Measurements from ENCODE around the gene MCC.

DNA sequence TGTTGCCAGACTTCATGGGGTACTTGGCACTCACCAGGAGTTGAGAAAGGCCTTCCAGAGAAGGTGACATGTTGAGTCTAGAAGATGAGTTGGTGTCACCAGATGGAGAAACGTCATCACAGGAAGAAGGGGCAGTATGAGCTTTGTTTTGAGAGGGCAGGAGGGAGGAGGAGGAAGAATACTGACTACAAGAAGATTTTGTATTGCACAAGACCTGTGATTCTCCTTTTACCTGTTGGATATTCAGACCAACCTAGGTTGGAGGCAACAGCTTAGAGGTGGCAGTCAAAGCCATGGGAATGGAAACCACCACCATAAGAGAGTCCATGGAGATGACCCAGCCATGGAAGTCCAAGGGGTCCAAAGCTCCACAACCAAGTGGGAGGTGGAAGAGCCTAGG lies 207.7 kb downstream of the MCC start:
- TF ChIP-seq, protein P1, sequence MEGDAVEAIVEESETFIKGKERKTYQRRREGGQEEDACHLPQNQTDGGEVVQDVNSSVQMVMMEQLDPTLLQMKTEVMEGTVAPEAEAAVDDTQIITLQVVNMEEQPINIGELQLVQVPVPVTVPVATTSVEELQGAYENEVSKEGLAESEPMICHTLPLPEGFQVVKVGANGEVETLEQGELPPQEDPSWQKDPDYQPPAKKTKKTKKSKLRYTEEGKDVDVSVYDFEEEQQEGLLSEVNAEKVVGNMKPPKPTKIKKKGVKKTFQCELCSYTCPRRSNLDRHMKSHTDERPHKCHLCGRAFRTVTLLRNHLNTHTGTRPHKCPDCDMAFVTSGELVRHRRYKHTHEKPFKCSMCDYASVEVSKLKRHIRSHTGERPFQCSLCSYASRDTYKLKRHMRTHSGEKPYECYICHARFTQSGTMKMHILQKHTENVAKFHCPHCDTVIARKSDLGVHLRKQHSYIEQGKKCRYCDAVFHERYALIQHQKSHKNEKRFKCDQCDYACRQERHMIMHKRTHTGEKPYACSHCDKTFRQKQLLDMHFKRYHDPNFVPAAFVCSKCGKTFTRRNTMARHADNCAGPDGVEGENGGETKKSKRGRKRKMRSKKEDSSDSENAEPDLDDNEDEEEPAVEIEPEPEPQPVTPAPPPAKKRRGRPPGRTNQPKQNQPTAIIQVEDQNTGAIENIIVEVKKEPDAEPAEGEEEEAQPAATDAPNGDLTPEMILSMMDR (IDR thresholded peaks at IDR 0.05), result no peak
- TF ChIP-seq EZH2 (IDR thresholded peaks at IDR 0.05; ENCODE audit: borderline replicate concordance, insufficient read depth, low read depth, low read length, poor library complexity, severe bottlenecking), result no peak

Measured in B cell (primary cell).